ENCODE measurements around the gene LRRC75A. TPM values are rescaled to one million over a fixed set of nuclear protein-coding genes. Genes with fewer than 3 reads are reported as not detected.

LRRC75A gene
- polyA plus RNA-seq, 2 of the 4 experiments (the other 2 are of a cell fraction): 0.65 to 0.85 TPM

DNA sequence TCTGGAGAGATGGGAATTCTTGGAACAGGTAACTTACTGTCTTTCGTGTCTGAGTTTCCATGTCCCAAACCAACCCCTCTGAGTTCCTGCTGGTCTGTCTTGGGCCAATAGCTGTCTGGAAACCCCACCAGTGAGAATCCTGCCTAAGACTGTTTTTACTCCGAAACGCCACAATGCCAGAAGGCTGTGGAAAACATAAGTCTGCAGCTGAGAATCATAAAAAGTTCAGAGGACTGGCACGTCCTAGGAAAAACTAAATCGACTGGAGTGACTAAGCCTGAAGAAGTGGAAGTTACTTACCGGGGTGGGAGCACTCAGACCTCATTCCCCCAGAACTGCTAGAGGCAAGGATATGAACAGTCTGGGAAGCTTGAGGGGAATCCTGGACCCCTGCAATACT lies 13.3 kb downstream of the LRRC75A start:
- Histone ChIP-seq H3K4me2 (no peak overlapping the region), H3K9me3 (no peaks in the 10 kb centered on the region), H3K4me3 (no peak overlapping the region), H3K4me1 (peaks cover 12% of the 10 kb centered on the region), H3K27ac (peak overlapping the region in 1 of 2 experiments; percentile 11; a peak in 1 of 6 replicates)
- 92% methylated on average over 6 of the region's 6 CpGs for WGBS (ENCODE audit: missing lambda C conversion rate)
- FAIRE-seq: no peak
- ATAC-seq: no peak
- TF ChIP-seq RNF2 (IDR thresholded peaks at IDR 0.05; ENCODE audit: borderline replicate concordance, low read depth) (no peak), ESRRA (IDR thresholded peaks at IDR 0.05; ENCODE audit: borderline replicate concordance, low read length) (no peak), JUNB (IDR thresholded peaks at IDR 0.05) (no peak), MAZ (IDR thresholded peaks at IDR 0.05; ENCODE audit: borderline replicate concordance, low read depth, low read length) (no peak), EHF (CRISPR knock-in tag; IDR thresholded peaks at IDR 0.05) (no peak), NFE2L2 (conservative IDR thresholded peaks at IDR 0.05; ENCODE audit: low read length) (no peak), ZC3H11A (IDR thresholded peaks at IDR 0.05) (no peak), MAFK (IDR thresholded peaks at IDR 0.05; ENCODE audit: partially characterized antibody) (no peak), HOXA7 (CRISPR knock-in tag; IDR thresholded peaks at IDR 0.05) (no peak), MYC (IDR thresholded peaks at IDR 0.05; ENCODE audit: borderline replicate concordance, low read length) (no peak), ZSCAN20 (CRISPR knock-in tag; IDR thresholded peaks at IDR 0.05) (no peak), CHD4 (IDR thresholded peaks at IDR 0.05; ENCODE audit: borderline replicate concordance) (no peak), ZFP36 (IDR thresholded peaks at IDR 0.05; ENCODE audit: borderline replicate concordance, partially characterized antibody) (no peak), CBX8 (IDR thresholded peaks at IDR 0.05) (no peak), GATA3 (IDR thresholded peaks at IDR 0.05; ENCODE audit: borderline replicate concordance) (no peak), FOSB (CRISPR knock-in tag; IDR thresholded peaks at IDR 0.05) (no peak), SREBF2 (IDR thresholded peaks at IDR 0.05) (no peak), CBX2 (IDR thresholded peaks at IDR 0.05; ENCODE audit: borderline replicate concordance, low read depth) (no peak)
- TF ChIP-seq, protein P1, sequence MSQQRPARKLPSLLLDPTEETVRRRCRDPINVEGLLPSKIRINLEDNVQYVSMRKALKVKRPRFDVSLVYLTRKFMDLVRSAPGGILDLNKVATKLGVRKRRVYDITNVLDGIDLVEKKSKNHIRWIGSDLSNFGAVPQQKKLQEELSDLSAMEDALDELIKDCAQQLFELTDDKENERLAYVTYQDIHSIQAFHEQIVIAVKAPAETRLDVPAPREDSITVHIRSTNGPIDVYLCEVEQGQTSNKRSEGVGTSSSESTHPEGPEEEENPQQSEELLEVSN (IDR thresholded peaks at IDR 0.05; ENCODE audit: borderline replicate concordance, low read depth): no peak
- POLR2A ChIA-PET: interaction anchor here (1.5 kb wide), 1 partner anchor 40 kb away, joined by 5 read pairs; no protein-coding TSS in a partner anchor
- DNase-seq (ENCODE audit: low read depth in 1 of 2, low spot score in 1 of 2): no peak
- CTCF ChIA-PET: interaction anchor here (1.0 to 6.6 kb wide), 6 partner anchors 14 to 43 kb away, joined by 3 to 47 read pairs (median 6); no protein-coding TSS in a partner anchor

DNA sequence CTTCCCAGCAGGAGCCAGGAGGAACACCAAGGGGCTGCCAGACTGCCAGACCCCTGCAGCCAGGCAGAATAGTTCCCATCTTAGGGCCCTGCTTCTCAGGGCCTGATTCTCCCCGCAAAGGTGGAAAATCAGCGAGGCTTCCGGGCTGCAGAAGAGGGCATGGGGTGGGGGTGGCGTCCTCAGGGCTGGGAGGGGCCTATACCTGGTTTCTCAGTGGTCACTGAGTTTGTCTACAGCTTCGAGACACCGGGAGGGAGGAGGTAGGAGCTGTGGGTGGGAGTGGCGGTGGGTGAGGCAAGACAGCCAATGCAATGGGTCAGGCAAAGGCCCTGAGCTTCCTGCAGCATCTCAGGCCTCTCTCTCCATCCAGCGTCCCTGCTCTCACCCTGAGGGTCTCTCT lies 14.3 kb downstream of the LRRC75A start:
- peak overlapping the region; percentile 69 to 89 for H3K27ac ChIP-seq
- H3K4me3 ChIP-seq: no peak overlapping the region
- H3K9me3 ChIP-seq: no peaks in the 10 kb centered on the region
- no peak for FAIRE-seq
- POLR2A ChIA-PET: interaction anchor here (1.0 to 3.0 kb wide), 3 partner anchors 14 to 58 kb away, joined by 4 to 9 read pairs (median 5); partner anchors contain the start of gene LRRC75A
- peaks cover 12% of the 10 kb centered on the region for H3K4me1 ChIP-seq
- no peak for TF ChIP-seq CBX2 (IDR thresholded peaks at IDR 0.05; ENCODE audit: borderline replicate concordance, low read depth)
- TF ChIP-seq, protein P2, sequence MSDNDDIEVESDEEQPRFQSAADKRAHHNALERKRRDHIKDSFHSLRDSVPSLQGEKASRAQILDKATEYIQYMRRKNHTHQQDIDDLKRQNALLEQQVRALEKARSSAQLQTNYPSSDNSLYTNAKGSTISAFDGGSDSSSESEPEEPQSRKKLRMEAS (IDR thresholded peaks at IDR 0.05): no peak
- no peak for TF ChIP-seq HOXA7 (CRISPR knock-in tag; IDR thresholded peaks at IDR 0.05)
- TF ChIP-seq EP300 (IDR thresholded peaks at IDR 0.05): no peak
- TF ChIP-seq SMC3 (IDR thresholded peaks at IDR 0.05): no peak
- no peak for TF ChIP-seq FOXS1 (CRISPR knock-in tag; IDR thresholded peaks at IDR 0.05)
- TF ChIP-seq JUNB (IDR thresholded peaks at IDR 0.05): no peak
- 83% methylated on average over 7 of the region's 8 CpGs for WGBS (ENCODE audit: missing lambda C conversion rate)
- H3K4me2 ChIP-seq: peak overlapping the region; percentile 57
- CTCF ChIA-PET: interaction anchor here (1.0 to 6.6 kb wide), 6 partner anchors 25 to 113 kb away, joined by 3 to 47 read pairs (median 6); no protein-coding TSS in a partner anchor
- peak in 1 of 2 experiments; percentile 11; a peak in 4 of 6 replicates for ATAC-seq
- DNase-seq (ENCODE audit: low read depth in 1 of 2, low spot score in 1 of 2): no peak

DNA sequence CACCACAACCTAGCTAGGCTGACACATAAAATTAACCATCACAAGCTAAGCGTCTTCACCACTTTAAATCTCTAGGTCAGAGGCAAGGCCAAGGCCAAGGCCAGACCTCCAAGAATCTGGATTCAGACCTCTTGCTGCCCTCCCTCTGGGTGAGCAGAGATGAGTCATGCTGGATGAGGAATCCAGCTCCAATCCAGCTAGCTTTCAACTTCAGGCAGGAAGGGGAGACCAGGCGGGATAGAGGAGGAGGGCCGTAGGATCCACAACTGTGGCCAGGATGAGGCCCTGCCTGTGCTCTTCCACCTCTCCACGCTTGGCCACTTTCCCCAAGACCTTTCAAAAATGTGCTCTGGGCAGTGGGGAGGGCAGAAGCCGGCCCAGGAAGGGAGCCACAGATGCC lies 14.7 kb downstream of the LRRC75A start:
- ATAC-seq (peak; percentile 83 to 92), DNase-seq (ENCODE audit: low read depth in 1 of 2, low spot score in 1 of 2) (peak; percentile 69 to 88), FAIRE-seq (no peak)
- POLR2A ChIA-PET: interaction anchor here (0.7 to 3.0 kb wide), 5 partner anchors 15 to 96 kb away, joined by 4 to 10 read pairs (median 5); partner anchors contain the start of genes LRRC75A and UBB
- H3K27ac ChIP-seq: peak overlapping the region; percentile 69 to 89
- 38% methylated on average over 5 of the region's 5 CpGs for WGBS (ENCODE audit: missing lambda C conversion rate)
- H3K9me3 ChIP-seq: no peaks in the 10 kb centered on the region
- peaks cover 12% of the 10 kb centered on the region for H3K4me1 ChIP-seq
- CTCF ChIA-PET: interaction anchor here (0.8 to 6.6 kb wide), 8 partner anchors 13 to 113 kb away, joined by 3 to 47 read pairs (median 4); partner anchors contain the start of gene LRRC75A
- peak overlapping the region; percentile 57 for H3K4me2 ChIP-seq
- no peak overlapping the region for H3K4me3 ChIP-seq
- TF ChIP-seq SMC3 (IDR thresholded peaks at IDR 0.05) (no peak), EHMT2 (IDR thresholded peaks at IDR 0.05; ENCODE audit: low read depth) (no peak), ESRRA (IDR thresholded peaks at IDR 0.05; ENCODE audit: borderline replicate concordance, low read length) (no peak), CBX2 (IDR thresholded peaks at IDR 0.05; ENCODE audit: borderline replicate concordance, low read depth) (no peak), FOSL2 (IDR thresholded peaks at IDR 0.05) (0 out of 2 replicates have a peak, but pooled peaks have one; percentile 30), FOSL2 (CRISPR knock-in tag; IDR thresholded peaks at IDR 0.05) (peak; percentile 88), MAFK (IDR thresholded peaks at IDR 0.05; ENCODE audit: partially characterized antibody) (no peak), ZSCAN20 (CRISPR knock-in tag; IDR thresholded peaks at IDR 0.05) (no peak), PHF8 (IDR thresholded peaks at IDR 0.05; ENCODE audit: borderline replicate concordance, low read depth) (no peak)
- TF ChIP-seq, protein P3, sequence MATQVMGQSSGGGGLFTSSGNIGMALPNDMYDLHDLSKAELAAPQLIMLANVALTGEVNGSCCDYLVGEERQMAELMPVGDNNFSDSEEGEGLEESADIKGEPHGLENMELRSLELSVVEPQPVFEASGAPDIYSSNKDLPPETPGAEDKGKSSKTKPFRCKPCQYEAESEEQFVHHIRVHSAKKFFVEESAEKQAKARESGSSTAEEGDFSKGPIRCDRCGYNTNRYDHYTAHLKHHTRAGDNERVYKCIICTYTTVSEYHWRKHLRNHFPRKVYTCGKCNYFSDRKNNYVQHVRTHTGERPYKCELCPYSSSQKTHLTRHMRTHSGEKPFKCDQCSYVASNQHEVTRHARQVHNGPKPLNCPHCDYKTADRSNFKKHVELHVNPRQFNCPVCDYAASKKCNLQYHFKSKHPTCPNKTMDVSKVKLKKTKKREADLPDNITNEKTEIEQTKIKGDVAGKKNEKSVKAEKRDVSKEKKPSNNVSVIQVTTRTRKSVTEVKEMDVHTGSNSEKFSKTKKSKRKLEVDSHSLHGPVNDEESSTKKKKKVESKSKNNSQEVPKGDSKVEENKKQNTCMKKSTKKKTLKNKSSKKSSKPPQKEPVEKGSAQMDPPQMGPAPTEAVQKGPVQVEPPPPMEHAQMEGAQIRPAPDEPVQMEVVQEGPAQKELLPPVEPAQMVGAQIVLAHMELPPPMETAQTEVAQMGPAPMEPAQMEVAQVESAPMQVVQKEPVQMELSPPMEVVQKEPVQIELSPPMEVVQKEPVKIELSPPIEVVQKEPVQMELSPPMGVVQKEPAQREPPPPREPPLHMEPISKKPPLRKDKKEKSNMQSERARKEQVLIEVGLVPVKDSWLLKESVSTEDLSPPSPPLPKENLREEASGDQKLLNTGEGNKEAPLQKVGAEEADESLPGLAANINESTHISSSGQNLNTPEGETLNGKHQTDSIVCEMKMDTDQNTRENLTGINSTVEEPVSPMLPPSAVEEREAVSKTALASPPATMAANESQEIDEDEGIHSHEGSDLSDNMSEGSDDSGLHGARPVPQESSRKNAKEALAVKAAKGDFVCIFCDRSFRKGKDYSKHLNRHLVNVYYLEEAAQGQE (IDR thresholded peaks at IDR 0.05): no peak
- TF ChIP-seq, protein P2 (IDR thresholded peaks at IDR 0.05): peak; percentile 59; the same call in 1 of the 2 replicates

All from A549 (cell line).